Stimulated activated CD4-positive, alpha-beta T cell treated with anti-CD3 and anti-CD28 coated beads, Interleukin-4, amount 100 ng/mL, for 24 hours (primary cell): ENCODE data around the gene JAKMIP3.

Source experiments
- DNase-seq: peaks from one replicate; pipeline ENCODE4 v3.0.0-alpha.2; 2020

JAKMIP3 gene

DNA sequence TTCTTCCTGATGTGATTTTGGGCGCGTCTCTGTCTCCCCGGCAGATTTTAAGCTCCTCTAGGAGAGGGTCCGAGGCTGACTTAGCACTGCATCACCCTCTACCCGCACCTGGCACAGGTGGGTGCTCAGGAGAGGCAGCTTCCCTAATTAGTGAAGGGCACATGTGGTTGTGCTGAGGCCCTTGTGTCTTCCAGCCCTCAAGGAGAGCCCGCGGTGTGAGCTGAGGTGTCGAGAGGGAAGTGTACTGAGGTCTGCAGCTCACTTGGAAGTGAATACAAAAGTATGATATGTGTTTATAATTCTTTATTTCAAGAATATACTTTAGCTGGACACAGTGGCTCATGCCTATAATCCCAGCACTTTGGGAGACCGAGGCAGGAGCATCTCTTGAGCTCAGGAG, 20.4 kb upstream of the JAKMIP3 start:
- DNase-seq: no peak

DNA sequence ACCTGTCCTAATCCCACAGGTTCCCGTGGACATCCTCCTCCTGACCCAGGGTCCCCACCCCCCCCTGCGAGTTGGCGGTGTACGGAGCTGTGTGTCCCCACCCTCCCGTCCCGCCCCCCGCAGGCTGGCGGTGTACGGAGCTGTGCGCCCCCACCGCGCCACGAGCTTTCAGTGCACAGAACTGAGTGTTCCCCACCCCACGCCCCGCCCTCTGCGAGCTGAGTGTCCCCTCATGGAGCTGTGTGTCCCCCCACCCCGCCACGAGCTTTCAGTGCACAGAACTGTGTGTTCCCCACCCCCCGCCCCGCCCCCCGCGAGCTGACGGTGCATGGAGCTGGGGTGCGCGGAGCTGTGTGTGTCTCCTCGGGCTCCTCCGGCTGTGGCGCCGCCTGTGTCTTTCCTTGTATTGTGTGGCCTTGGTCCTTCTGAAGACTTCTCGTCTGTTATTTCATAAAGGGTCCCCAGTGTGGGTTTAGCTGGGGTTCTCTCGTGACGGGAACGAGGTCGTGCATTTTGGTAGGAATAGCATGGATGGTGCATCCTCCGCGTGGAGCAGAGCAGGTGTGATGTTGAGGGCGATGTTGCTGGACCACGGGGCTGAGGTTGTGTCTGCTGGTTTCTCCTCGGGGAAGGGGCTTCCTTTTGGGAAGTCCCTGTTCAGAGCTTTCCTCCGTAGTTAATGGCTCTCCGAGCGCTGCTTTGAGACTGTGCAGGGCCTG, 18.0 kb upstream of the JAKMIP3 start:
- no peak for DNase-seq

DNA sequence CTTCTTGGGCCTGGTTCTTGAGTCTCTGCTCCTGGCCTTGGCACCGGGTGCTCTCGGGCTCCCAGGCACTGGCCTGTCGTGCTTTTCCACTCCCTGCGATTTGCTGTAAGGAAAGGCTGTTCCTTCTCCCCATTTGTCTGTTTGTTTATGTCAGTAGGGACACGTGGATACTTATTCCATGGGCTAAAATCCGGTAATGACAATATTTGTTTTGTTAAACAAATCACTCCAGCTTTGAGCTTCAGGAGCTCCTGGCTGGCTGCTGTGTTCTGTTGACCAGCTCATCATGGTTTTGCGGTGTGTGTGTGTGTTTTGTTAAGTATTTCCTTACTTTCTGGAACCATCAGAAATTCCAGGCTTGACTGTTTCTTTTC, 17.5 kb upstream of the JAKMIP3 start:
- no peak for DNase-seq

GRCh38 chr10:132050191-132050590, 15.6 kb upstream of the JAKMIP3 start:
- no peak for DNase-seq

DNA sequence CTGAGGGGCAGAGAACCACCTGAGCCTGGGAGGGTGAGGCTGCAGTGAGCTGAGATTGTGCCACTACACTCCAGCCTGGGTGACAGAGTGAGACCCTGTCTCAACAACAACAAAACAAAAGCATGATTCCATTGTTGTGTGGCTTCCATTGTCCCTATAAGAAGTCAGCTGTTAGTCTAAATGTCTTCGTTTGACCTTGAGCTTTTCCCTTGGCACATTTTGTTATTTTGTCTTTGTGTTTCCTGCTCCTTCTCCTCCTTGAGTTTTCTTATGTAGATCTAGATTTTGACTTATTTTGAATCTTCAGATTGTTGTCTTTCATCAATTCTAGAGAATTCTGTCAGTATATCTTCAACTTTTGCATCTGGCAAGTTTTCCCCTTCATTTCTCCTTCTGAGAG, 13.6 kb upstream of the JAKMIP3 start:
- DNase-seq: no peak

- DNase-seq: no peak
Observed at GRCh38 chr10:132054564-132054963, 11.2 kb upstream of the JAKMIP3 start.

DNA sequence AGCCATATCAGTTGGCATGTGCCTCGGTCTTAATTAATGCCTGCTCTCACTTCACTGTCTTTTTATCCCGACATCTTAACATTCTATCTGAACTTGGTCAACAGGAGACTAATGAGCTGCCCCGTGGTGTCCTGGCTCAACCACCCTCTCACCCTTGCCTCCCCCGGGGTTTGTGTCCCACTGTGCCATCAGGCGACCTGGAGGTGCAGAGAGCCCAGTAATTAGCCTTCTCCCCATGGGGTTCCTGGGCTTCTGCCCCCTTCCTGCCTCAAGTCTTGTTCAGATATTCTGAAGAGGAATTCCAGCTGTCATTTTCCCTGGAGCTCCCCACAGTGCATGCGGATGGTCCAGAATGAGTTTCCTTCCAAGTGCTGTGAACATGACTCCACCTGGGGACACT, 10.1 kb upstream of the JAKMIP3 start:
- DNase-seq: no peak

DNA sequence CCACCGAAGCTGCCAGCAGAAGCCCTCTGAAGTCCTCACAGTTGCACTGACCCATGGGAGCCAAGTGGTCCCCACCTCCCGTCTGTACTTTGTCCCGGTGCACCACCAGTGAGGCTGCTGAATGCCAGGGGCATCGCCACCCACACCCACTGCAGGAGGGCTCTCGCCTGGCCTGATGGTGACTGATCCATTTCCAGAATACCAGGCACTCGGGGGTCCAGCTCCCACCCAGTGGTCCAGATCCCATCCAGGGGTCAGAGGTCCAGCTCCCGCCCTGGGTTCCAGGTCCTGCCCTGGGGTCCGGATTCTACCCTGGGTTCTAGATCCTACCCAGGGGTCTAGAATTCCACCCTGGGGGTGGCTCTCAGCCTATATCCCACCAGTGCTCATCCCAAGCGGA, 9.1 kb upstream of the JAKMIP3 start:
- DNase-seq: no peak

DNA sequence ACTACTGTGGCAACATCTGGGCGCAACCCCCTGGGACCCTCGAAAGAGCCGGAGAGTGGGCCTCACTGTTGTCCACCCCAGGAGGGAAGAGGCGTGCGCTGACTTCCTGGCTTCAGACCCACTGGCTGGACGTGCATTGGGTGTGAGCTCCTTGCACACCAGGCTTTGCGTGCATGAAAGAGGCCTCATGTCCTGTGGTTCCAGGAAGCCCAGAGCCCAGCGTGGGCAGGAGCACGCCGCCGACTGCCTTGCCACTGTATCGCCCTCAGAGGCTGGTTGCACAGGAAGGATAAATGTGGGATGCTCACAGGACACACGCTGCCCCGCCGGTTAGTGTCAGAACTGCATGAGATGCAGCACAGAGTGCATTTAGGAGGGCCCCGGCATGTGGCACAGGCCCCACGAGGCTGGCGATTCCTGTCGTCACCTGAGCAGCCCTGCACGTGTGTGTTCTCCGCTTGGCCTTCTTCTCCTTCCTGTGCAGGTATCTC, 8.5 kb upstream of the JAKMIP3 start:
- no peak for DNase-seq

DNA sequence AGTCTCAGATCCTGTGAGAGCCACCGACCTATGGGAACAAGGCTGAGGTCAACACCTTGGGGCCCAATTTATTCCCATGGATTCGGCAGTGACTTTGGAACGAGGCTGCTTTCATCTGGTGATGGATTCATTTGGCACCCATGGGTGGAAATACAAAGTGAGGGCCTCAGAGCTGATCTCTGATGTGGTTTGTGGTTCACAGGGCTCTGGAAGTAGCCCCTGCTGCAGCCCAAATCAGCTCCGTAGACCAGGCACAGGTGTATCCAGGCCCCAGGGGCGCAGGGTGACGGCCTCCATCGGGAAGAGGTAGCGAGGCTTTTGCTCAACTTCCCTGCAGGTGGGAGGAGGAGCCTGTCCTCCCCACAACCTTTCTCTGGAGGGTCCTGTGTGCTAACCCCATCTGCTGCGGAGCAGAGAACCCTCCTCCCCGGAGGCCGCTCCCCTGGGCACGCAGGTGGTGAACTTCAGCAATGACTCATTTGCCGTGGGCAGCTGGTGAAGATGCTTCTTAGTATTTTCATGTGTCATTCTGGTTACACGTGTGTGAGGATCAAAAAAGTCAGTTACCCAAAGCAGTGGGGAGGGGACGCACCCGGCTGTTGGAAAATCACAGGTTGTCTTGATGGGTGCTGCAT, 7.5 kb upstream of the JAKMIP3 start:
- DNase-seq: no peak

DNA sequence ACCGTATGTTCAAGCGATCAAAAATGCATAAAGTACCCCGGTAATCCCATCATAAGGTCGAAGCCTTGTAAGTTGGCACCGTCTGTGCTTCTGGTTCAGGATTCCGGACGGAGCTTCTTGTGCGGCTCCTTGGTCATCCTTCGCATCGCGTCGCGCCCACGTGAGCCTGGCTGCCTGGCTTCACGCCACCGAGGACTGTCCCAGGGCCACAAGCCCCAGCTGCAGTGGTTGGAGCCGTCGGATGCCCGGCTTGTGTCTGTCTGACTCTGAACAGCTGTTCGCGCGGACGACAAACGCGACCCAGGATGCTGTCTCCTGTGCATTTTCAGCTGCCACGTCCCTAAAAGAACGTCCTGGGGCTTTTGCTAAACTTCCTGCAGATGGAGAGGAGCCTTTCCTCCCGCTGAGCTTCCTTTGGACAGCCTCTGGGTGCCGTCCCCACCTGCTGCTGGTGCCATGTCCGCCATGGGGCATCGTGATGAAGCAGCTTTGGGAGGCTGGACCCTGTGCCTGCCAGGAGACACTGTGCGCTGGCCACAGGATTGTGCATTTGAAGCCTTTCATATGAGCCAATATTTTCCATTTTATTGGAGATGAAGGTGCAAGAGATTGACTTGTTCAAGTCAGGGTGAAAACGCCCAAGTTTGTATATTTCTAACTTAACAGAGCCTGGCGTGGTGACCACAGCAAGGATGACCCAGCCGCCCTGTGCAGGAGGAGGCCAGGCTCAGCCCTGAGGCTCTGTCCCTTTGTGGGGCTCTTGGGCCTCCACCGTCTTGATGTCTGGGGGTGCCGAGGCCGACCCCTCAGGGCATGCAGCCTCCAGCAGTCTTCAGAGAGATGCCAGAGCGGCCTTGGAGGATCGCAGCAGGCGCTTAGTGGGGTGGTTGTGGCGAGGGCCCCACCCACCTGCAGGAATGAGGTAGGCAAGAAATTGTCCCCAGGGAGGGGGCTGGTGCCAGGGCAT, 6.7 kb upstream of the JAKMIP3 start:
- no peak for DNase-seq

GRCh38 chr10:132059760-132060508, 5.8 kb upstream of the JAKMIP3 start:
- no peak for DNase-seq

GRCh38 chr10:132061030-132061429, 4.7 kb upstream of the JAKMIP3 start:
- no peak for DNase-seq

DNA sequence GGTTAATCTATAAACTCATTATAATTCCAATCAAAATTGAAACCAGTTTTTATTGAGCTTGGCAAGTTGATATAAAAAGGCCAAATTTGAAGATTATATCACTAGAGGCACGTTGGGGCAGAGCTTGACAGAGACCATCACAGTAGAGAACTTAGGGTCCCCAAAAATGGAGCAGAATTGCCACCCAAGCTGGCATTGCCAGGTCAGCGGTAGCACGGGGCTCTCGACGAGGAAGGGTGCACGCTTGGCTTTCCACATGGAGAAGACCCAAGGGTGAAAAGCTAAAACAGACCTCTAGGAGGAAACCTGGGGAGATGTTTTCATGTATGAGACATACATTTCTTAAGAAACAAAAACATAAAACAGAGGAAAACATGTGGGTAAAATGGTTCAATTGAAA, 4.3 kb upstream of the JAKMIP3 start:
- no peak for DNase-seq

GRCh38 chr10:132062116-132062515, 3.6 kb upstream of the JAKMIP3 start:
- DNase-seq: no peak

DNA sequence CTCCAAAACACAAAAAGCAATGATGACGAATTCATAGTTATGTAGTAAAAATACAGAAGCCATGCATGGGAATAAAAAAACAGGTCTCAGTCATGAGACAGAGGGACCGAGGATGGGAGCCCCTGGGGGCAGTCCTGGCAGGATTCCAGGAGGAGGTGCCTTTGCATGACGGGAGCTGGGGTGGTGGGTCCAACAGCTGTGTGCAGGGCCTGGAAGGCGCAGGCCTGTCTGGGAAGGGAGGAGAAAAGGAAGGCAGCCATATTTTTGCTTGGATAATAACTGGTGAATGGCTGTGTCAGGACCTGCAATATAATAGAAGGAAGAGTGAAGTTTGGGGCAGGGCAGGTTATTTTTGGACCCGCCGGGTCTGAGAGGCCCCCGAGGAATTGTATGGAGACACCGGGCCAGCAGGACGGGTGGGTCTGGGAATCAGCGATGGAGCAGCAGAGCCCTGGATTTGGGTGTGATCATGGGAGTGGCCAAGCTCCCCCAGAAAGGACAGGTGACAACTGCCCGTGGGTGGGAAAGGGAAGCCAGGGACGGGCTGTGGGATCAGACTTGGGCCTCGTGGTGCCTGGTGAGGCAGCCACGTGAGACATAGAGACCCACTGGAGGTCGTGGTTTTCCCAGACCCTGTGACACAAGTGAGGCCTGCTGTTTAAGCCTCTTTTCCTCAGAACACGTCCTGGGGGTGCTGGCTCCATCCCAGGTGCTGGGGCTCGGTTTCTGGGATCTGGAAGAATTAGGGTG, 2.9 kb upstream of the JAKMIP3 start:
- no peak for DNase-seq

GRCh38 chr10:132063432-132063831, 2.3 kb upstream of the JAKMIP3 start:
- no peak for DNase-seq

DNA sequence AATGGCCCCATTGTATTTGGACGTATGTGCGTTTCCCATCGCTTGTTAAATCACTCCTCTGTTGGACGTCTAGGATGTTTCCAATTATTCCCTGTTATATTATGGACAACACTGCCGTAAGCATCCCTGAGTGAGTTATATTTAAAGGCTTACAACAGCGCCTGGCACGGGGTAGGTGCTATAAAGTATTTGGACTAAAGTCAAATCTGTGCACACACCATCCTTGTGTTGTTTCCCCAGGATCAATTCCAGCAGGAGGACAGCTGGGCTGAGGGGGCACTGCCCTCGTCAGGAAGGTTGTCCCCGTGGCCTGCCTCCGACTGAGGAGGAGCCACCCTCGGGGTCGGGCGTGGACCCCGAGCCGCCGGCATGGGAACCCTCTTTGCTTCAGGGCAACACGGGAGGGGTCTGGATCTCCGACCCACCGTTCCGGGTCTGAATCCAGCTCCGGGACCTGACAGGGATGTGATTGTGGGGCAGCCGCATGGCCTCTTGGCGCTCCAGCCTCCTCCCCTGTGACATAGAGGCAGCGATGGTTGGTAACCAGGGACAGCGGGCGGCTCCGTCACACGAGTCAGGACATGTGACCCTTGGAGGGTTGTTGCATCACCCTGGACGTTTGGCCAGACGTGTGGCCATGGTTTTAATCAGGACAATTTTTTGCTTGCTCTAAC, 1.5 kb upstream of the JAKMIP3 start:
- DNase-seq: no peak

GRCh38 chr10:132064771-132065437, 842 bp upstream of the JAKMIP3 start:
- no peak for DNase-seq

- no peak for DNase-seq
Observed at GRCh38 chr10:132066186-132066585, 440 bp downstream of the JAKMIP3 start.

GRCh38 chr10:132066812-132067211, 1.1 kb downstream of the JAKMIP3 start:
- no peak for DNase-seq
